Epithelial cell of alveolus of lung (primary cell): Measurements from ENCODE around the gene MRGPRG. TPM values are rescaled to one million over a fixed set of nuclear protein-coding genes. Genes with fewer than 3 reads are reported as not detected.

Experiments
- total RNA-seq: library from RNA; depleted of rRNA; stranded (reverse); fragments of >200 nt; gene quantifications from 2 replicates; pipeline ENCODE4 v1.2.1, GENCODE V29; 2015

MRGPRG gene
- total RNA-seq = not detected in 2 replicates

DNA sequence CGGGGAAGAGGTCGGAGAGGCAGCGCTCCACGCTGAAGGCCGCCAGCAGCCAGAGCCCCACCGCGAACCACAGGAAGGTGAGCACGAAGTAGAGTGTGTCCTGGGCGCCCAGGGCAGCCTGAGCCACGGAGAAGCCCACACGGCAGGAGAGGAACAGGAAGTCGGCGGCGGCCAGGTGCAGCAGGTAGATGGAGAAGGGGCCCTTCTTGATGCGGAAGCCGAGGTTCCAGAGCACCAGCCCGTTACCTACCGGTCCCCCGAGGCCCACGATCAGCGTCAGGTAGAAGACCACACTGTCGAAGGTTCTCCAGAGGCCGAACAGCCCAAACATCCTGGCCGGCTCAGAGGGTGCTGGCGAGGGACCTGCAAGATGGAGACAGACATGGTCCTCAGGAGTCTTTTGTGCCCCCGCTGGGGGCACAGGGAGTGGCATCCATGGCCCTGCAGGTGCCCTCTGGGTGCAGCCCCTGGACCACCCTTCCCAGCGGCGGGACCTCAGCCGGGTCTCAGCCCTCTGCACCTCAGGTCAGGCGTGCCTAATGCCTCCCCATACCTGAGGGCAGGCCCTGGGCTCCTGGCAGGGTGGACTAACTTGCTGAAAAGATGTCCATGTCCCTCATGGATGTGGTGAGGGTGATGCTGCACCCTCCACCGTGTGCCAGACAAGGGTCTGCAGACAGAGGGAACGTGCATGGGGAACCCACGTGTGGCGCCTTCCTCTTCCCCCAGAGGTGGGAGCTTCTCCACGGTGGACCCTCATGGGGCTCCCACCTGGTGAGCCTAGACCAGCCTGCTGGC, at the start of gene MRGPRG:
Gene MRGPRG (minus strand): TSS at position 331 of the 798 bp plus-strand sequence. CDS start 0 bp downstream, at position 331.

GRCh38 chr11:3231851-3232744, 13.5 kb upstream of the MRGPRG start, which contains the start of gene MRGPRE:
TSS of gene MRGPRE (minus strand) at chr11:3232417. CDS start at chr11:3228799, 3,618 bp downstream.

Other genes starting within 250 kb of the MRGPRG start
- gene NAP1L4, start 226.5 kb downstream of the MRGPRG start, total RNA-seq = 63.2 and 69.2 TPM in 2 replicates
- gene CARS1, start 161.4 kb downstream of the MRGPRG start, total RNA-seq = 48.4 and 75.0 TPM in 2 replicates
- 37.8 and 57.9 TPM in 2 replicates for gene OSBPL5, start 53.5 kb downstream of the MRGPRG start, total RNA-seq
- not detected in 2 replicates for gene MRGPRE, start 13.6 kb upstream of the MRGPRG start, total RNA-seq
- gene ZNF195, start 160.3 kb upstream of the MRGPRG start, total RNA-seq = 9.2 and 14.9 TPM in 2 replicates